A549 (cell line): Measurements from ENCODE around the gene SIRT1. TPM values are rescaled to one million over a fixed set of nuclear protein-coding genes. Genes with fewer than 3 reads are reported as not detected.
A peak's percentile ranks its signal among the peaks of the same experiment; 100 is the strongest.
"Not testable (repeated sequence)": the region's sequence is repeated elsewhere in the genome, so short reads cannot be mapped to it uniquely, and the experiment has no call there.

Source experiments
- ATAC-seq, 2 experiments: fragments of 200-7000 bp in 1 of 2; fragments of >200 bp in 1 of 2; cut with Nextera tagmentation in 1 of 2; cut with Tn5 transposase in 1 of 2; 3 replicates each; pipeline versions ENCODE4 v1.8.0 to v1.9.1; 2018 to 2020; ENCODE audit warnings: mild to moderate bottlenecking in 1 of 2, moderate library complexity in 1 of 2
- CTCF ChIA-PET: fragments of 300-600 bp; sonication (Branson Sonifier 250); formaldehyde crosslinking; extraction: SDS; loops from one replicate; lab custom pipeline; 2021; ENCODE audit warnings: antibody characterized with exemption, inconsistent platforms; lab: Yijun Ruan, JAX
- POLR2A ChIA-PET: fragments of 350-600 bp; formaldehyde crosslinking; extraction: SDS; loops from one replicate; lab custom pipeline; 2021; ENCODE audit warnings: antibody characterized with exemption, inconsistent platforms; lab: Yijun Ruan, JAX
- DNase-seq, 2 experiments: peaks; one replicate each; pipeline versions ENCODE4 v3.0.0 to v3.0.0-alpha.2; 2011 to 2016; ENCODE audit warnings: low read depth in 1 of 2, low spot score in 1 of 2
- FAIRE-seq: peaks from 2 replicates; lab custom pipeline; 2011; peaks lifted over from hg19 to GRCh38; lab: Jason Lieb, UNC
- H3K27ac ChIP-seq, 2 experiments: fragments of >200 bp; sonication (Bioruptor Twin); formaldehyde crosslinking; 3 replicates each; pipeline ENCODE4 v1.5.1; 2016 to 2017
- H3K4me1 ChIP-seq: fragments of >200 bp; sonication (Bioruptor Twin); formaldehyde crosslinking; 3 replicates; pipeline ENCODE4 v1.6.1; 2016
- H3K4me2 ChIP-seq: fragments of >200 bp; sonication (Bioruptor Twin); formaldehyde crosslinking; 3 replicates; pipeline ENCODE4 v1.6.1; 2016
- H3K4me3 ChIP-seq: fragments of >200 bp; sonication (Bioruptor Twin); formaldehyde crosslinking; 3 replicates; pipeline ENCODE4 v1.5.1; 2016
- H3K9me3 ChIP-seq: fragments of >200 bp; sonication (Bioruptor Twin); formaldehyde crosslinking; 3 replicates; pipeline ENCODE4 v1.6.1; 2016
- BCL3 ChIP-seq: fragments of >200 bp; sonication (Bioruptor Twin); formaldehyde crosslinking; IDR thresholded peaks from 3 replicates; pipeline ENCODE4 v1.6.1; 2016
- BHLHE40 ChIP-seq: IDR thresholded peaks from 2 replicates; pipeline ENCODE4 v1.6.1; 2012; ENCODE audit warnings: low read depth, low read length, inconsistent platforms
- E2F6 ChIP-seq: IDR thresholded peaks from 2 replicates; pipeline ENCODE4 v1.6.1; 2012; ENCODE audit warnings: low read depth, borderline replicate concordance
- EHF ChIP-seq: fragments of 250-450 bp; sonication (Bioruptor Pico); IDR thresholded peaks from 2 replicates; pipeline ENCODE4 v1.5.0; 2020; ENCODE audit warnings: mild to moderate bottlenecking
- EHMT2 ChIP-seq: fragments of 200-600 bp; sonication (generic); IDR thresholded peaks from 2 replicates; pipeline ENCODE4 v1.6.1; 2016; ENCODE audit warnings: antibody characterized with exemption, low read depth, mild to moderate bottlenecking, moderate library complexity
- ELK1 ChIP-seq: fragments of 150-350 bp; IDR thresholded peaks from 2 replicates; pipeline ENCODE4 v1.6.1; 2014; ENCODE audit warnings: low read depth, mild to moderate bottlenecking, low read length
- ESRRA ChIP-seq: fragments of 150-350 bp; IDR thresholded peaks from 2 replicates; pipeline ENCODE4 v1.6.1; 2014; ENCODE audit warnings: mild to moderate bottlenecking, low read length, borderline replicate concordance
- FOXS1 ChIP-seq: fragments of 250-450 bp; sonication (Bioruptor Pico); IDR thresholded peaks from 2 replicates; pipeline ENCODE4 v1.5.0; 2020; ENCODE audit warnings: mild to moderate bottlenecking, moderate library complexity
- HDAC2 ChIP-seq: fragments of 200-600 bp; sonication (generic); IDR thresholded peaks from 2 replicates; pipeline ENCODE4 v1.6.1; 2016
- HES2 ChIP-seq: fragments of >200 bp; sonication (Bioruptor Twin); formaldehyde crosslinking; IDR thresholded peaks from 2 replicates; pipeline ENCODE4 v1.6.1; 2016
- HOXA7 ChIP-seq: fragments of 250-450 bp; sonication (Bioruptor Pico); IDR thresholded peaks from 2 replicates; pipeline ENCODE4 v1.5.0; 2020; ENCODE audit warnings: mild to moderate bottlenecking, moderate library complexity
- HOXB5 ChIP-seq: fragments of 250-450 bp; sonication (Bioruptor Pico); IDR thresholded peaks from 2 replicates; pipeline ENCODE4 v1.5.0; 2020; ENCODE audit warnings: mild to moderate bottlenecking, moderate library complexity
- JUN ChIP-seq, 2 experiments: fragments of >200 bp; sonication (Bioruptor Twin); formaldehyde crosslinking; IDR thresholded peaks; 2 replicates in 1 of 2; 3 replicates in 1 of 2; pipeline ENCODE4 v1.6.1; 2016 to 2017
- JUNB ChIP-seq: fragments of >200 bp; sonication (Bioruptor Twin); formaldehyde crosslinking; IDR thresholded peaks from 2 replicates; pipeline ENCODE4 v1.6.1; 2016
- MAX ChIP-seq: IDR thresholded peaks from 2 replicates; pipeline ENCODE4 v1.6.1; 2012
- MYC ChIP-seq: IDR thresholded peaks from 2 replicates; pipeline ENCODE4 v1.6.1; 2012; ENCODE audit warnings: mild to moderate bottlenecking, inconsistent platforms, low read length, improper control_type of control experiment, borderline replicate concordance
- PHF8 ChIP-seq: fragments of 200-600 bp; sonication (generic); IDR thresholded peaks from 2 replicates; pipeline ENCODE4 v1.6.1; 2016; ENCODE audit warnings: low read depth, mild to moderate bottlenecking, antibody characterized with exemption, moderate library complexity, borderline replicate concordance
- RNF2 ChIP-seq: fragments of 200-600 bp; sonication (generic); IDR thresholded peaks from 2 replicates; pipeline ENCODE4 v1.6.1; 2016; ENCODE audit warnings: low read depth, mild to moderate bottlenecking, antibody characterized with exemption, moderate library complexity, borderline replicate concordance
- SMC3 ChIP-seq: fragments of >200 bp; sonication (Bioruptor Twin); formaldehyde crosslinking; IDR thresholded peaks from 3 replicates; pipeline ENCODE4 v1.6.1; 2018; ENCODE audit warnings: inconsistent platforms
- SREBF2 ChIP-seq: fragments of 450-650 bp; IDR thresholded peaks from 2 replicates; pipeline ENCODE4 v1.6.1; 2014; ENCODE audit warnings: mild to moderate bottlenecking, moderate library complexity
- USF2 ChIP-seq: fragments of 450-650 bp; IDR thresholded peaks from 2 replicates; pipeline ENCODE4 v1.6.1; 2014; ENCODE audit warnings: antibody characterized with exemption
- WGBS: methylation state at CpG from one replicate; pipeline ENCODE4 v1.1.6; 2017; ENCODE audit errors: missing lambda C conversion rate; 5-methylcytosine and 5-hydroxymethylcytosine counted together
- polyA plus RNA-seq, 4 experiments: library from polyadenylated mRNA; depleted of rRNA in 3 of 4; stranded (reverse); fragments of >200 nt; fragmentation: RNase III in 1 of 4; extraction: RNeasy Plus Mini Kit Qiagen cat#74134 plus additional on column Dnase treatment in 1 of 4; gene quantifications; 2 replicates in 3 of 4; 3 replicates in 1 of 4; pipeline ENCODE4 v1.2.3, GENCODE V29; 2011 to 2017

The SIRT1 gene
- polyA plus RNA-seq, 2 of the 4 experiments (the other 2 are of a cell fraction) = 16.2 to 34.8 TPM

- not testable (repeated sequence) for DNase-seq, H3K9me3 ChIP-seq, FAIRE-seq
- Histone ChIP-seq H3K4me2 (peak overlapping the region; percentile 76), H3K4me3 (peak overlapping the region; percentile 55), H3K4me1 (peaks cover 12% of the 10 kb centered on the region; the same call in 1 of the 3 replicates), H3K27ac (peak overlapping the region; percentile 47 to 67; a peak in 5 of 6 replicates)
- TF ChIP-seq MAX = 0 out of 2 replicates have a peak, but pooled peaks have one; percentile 31
- 37% methylated on average over 6 of the region's 6 CpGs for WGBS
- POLR2A ChIA-PET = interaction anchor here (1.6 kb wide), 1 partner anchor 20 kb away, joined by 4 read pairs; no protein-coding TSS in a partner anchor
- CTCF ChIA-PET = interaction anchor here (0.8 kb wide), 1 partner anchor 19 kb away, joined by 3 read pairs; no protein-coding TSS in a partner anchor
- peak in 1 of 2 experiments; percentile 35; a peak in 3 of 6 replicates for ATAC-seq
Measured at GRCh38 chr10:67835541-67836394, 48.7 kb upstream of the SIRT1 start.

GRCh38 chr10:67836488-67836887, 48.0 kb upstream of the SIRT1 start:
- WGBS = 10% methylated on average over 2 of the region's 2 CpGs
- peaks cover 12% of the 10 kb centered on the region; the same call in 1 of the 3 replicates for H3K4me1 ChIP-seq
- FAIRE-seq (no peak), ATAC-seq (no peak), DNase-seq (no peak)
- TF ChIP-seq JUNB = no peak
- TF ChIP-seq PHF8 = no peak
- TF ChIP-seq HDAC2 = no peak
- no peak for TF ChIP-seq EHF (CRISPR knock-in tag)
- no peak for TF ChIP-seq JUN (IDR thresholded peaks at IDR 0.05)
- no peaks in the 10 kb centered on the region for H3K9me3 ChIP-seq
- H3K27ac ChIP-seq = peak overlapping the region; percentile 47 to 67; a peak in 4 of 6 replicates
- H3K4me2 ChIP-seq = peak overlapping the region; percentile 76
- peak overlapping the region; percentile 55 for H3K4me3 ChIP-seq
- ChIA-PET POLR2A (interaction anchor here (0.5 to 1.6 kb wide), 2 partner anchors 20 to 31 kb away, joined by 3 to 4 read pairs; no protein-coding TSS in a partner anchor), CTCF (interaction anchor here (0.8 kb wide), 1 partner anchor 20 kb away, joined by 3 read pairs; no protein-coding TSS in a partner anchor)

- Histone ChIP-seq H3K4me1 (peaks cover 12% of the 10 kb centered on the region; the same call in 1 of the 3 replicates), H3K9me3 (no peaks in the 10 kb centered on the region), H3K27ac (peak overlapping the region in 1 of 2 experiments; percentile 63; a peak in 3 of 6 replicates), H3K4me3 (peak overlapping the region; percentile 55), H3K4me2 (peak overlapping the region; percentile 76)
- WGBS = 27% methylated on average over 1 of the region's 1 CpG
- ChIA-PET CTCF (interaction anchor here (2.0 to 2.2 kb wide), 2 partner anchors 18 to 49 kb away, joined by 7 to 11 read pairs; no protein-coding TSS in a partner anchor), POLR2A (interaction anchor here (0.5 to 1.7 kb wide), 4 partner anchors 12 to 49 kb away, joined by 3 to 6 read pairs (median 4); no protein-coding TSS in a partner anchor)
- FAIRE-seq = no peak
- TF ChIP-seq FOXS1 (no peak), HES2 (no peak), JUNB (no peak), E2F6 (no peak), SREBF2 (no peak), HOXA7 (CRISPR knock-in tag) (no peak), ESRRA (no peak), BHLHE40 (no peak), MYC (no peak), EHMT2 (no peak), ELK1 (no peak), JUN (IDR thresholded peaks at IDR 0.05) (no peak), HDAC2 (no peak), RNF2 (no peak), BCL3 (no peak), SMC3 (no peak), USF2 (no peak), HOXB5 (CRISPR knock-in tag) (no peak)
- TF ChIP-seq, all 56 proteins: peak for 0
- no peak for DNase-seq
- no peak for ATAC-seq
Measured at GRCh38 chr10:67836972-67837371, 47.5 kb upstream of the SIRT1 start.
